KBM-7 (cell line): ENCODE data around the gene CHCHD6.
A peak's percentile ranks its signal among the peaks of the same experiment; 100 is the strongest.

Experiments
- DNase-seq: peaks from one replicate; pipeline ENCODE4 v3.0.0-alpha.2; 2015
- in situ Hi-C: fragments of 300-500 bp; cut with MboI; formaldehyde crosslinking; loops from 2 replicates; pipeline ENCODE4 v1.14.3; 2020; ENCODE audit warnings: low sequenced_read_pairs, low pct_unique_long_range_greater_than_20kb, mixed read lengths

The CHCHD6 gene

DNA sequence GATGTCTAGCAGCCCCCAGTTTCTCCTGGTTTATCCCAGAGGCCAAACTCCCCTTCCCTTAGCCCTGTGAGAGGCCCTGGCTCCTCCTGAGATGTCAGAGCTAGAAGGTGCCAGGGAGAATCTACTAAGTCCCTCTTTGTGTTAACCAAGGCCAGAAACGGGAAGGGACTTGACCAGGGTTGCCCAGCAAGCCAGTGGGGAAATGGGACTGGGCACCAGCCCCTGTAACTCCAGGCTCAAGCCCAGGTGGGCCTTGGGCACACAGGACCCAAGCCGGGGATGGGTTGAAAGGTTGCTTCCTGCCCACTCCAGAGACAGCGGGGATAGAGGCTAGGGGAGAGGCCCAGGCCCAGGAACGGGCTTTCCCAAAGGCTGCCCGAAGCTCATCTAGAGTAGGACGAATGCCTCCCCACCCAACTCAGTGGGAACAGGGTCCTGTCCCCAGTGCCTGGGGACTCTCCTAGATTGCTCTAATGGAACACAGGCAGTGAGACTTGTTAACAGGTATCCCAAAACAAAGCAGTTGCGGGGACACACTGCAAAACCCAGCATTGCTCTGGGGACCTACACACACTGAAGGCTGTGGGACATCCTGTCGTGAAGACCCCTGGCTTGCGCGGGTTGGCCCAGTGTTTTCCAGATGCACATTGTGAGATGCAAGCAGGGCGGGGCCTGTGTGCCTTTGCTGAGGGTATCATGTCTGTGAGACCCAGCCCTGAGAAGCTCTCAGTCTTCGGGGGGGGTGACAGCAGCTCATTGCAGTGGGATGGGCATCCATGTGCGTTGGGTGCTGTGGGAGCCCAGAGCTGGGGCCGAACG is 36.2 kb upstream of the CHCHD6 start:
- DNase-seq, result no peak
- in situ Hi-C loops, result no loop called here

DNA sequence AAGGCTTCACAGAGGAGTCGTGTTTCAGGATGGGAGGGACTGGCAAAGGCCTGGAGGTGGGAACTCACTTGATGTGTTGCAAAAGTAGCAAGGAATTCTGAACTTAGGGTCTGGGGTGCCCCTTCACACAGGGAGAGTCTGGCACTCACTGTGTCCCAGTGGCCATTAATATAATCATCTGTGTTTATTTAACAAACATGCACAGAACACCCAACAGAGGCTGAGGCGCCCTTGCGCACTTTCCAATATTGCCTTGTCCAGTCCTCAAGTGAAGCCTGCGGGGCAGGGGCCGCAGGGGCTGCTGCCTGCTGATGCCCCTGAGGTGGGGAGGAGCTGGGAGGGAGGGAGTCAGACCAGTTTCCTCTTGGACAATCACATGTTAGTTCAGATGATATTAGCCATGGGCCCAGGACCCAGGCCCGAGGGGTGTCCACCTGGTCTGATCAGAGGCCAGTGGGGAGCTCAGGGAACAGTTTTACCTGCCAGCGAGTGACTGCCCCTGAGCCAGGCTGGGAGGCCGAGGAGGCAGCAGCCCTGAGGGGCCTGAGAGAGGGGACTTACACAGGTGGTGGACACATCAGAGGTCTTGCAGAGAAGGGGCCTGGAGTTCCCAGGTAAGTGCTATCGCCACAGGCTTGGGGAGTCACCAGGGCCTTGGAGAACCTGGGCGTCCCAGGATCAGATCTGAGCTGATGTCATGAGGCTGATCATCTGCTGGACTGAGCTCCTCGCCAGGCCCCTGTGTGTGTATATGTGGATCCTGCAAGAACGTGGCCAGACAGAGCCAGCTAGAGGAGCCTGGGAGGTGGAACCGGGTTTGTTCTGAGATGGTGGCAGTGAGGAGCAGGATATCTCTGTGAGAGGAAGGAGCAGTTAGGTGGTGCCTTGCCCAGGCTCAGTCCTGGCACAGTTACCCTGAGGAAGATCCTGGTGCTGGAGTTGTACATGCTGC is 35.3 kb upstream of the CHCHD6 start:
- in situ Hi-C loops, result no loop called here
- no peak for DNase-seq

DNA sequence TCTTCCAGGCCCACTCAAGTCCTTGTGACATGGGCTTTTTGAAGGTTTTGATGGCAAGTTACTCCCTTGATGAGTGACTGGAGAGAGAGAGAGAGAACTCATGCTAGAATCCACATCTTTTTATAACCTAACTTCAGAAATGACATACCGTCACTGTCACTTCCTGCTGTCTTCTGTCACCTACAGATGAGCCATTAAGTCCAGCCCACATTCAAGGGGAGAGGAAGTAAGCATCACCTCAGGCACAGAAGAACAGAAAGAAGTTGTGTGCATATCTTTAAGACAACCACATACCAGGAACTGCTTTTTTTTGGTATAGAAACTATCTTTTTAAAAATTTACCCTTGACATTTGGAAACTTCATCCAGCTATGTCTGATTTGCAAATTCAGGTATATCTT is 32.5 kb upstream of the CHCHD6 start:
- peak; percentile 25 for DNase-seq
- in situ Hi-C loops, result no loop called here

DNA sequence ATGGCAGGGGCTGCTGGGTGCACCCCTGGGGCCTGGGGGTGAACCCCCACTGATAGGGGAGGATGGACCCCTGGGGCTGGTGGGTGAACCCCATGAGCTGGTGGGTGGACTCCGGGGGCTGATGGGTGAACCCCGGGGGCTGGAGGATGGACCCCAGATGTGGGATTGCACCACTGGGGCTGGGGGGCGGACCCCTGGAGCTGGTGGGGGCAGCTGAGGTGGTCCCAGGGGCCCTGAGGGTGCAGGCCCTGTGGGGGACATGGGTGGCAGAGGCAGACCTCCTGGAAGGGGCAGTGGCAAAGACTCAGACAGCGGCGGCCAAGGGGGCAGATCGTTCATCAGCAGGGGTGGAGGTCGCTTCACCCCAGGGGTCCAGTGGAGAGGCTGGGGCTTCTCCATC is 31.7 kb upstream of the CHCHD6 start:
- in situ Hi-C loops, result no loop called here
- DNase-seq, result no peak

DNA sequence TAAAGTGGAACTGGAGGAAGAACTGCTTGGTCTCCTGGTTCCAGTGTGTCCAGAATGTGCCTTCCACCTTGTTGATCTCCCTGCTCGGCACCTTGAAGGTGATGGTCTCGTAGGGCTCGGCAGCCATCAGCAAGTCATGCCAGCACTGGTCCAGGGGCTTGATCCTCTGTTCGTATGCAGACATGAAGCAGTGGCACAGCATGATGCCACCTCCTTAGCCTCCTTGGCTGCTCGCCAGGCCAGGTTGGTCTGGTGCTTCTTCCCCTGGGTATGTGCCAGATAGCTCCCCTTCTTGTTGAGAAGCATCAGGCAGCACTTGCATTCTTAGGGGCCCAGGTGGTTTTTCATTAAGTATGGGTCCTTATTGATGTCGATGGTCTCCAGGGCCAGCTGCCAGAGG is 31.3 kb upstream of the CHCHD6 start:
- DNase-seq, result no peak
- in situ Hi-C loops, result no loop called here

DNA sequence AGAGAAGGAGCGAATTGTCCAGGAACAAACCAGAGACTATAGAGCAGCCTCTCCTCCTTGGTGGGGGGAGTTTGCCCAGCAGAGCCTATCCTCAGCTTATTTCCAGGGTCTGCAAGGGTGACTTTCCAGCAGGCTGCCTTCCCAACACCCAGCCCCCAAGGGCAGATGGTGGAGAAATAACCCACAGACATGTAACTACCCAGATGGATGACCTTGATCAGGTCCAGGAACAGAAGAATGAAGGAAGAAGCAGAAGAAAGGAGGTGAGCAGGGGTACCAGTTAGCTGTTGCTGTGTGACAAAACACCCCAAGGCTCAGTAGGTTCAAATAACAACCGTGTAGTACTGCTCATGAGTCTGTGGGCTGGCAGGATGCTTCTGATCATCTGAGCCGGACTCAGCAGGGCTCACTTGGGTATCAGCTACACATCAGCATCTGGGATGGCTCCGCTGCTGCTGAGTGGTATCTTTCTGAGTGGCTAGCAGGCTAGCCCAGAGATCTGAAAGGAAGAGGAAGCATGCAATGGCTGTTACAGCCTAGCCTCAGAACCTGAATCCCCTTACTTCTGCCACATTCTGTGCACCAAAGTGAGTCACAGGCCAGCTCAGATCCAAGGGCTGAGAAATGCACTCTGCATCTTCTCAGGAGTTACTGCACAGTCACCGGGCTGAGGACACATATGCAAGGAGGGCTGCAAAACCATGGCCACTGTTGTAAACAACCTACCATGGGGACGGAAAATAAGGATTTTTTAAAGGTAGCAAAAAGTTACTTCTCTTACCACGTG is 26.9 kb upstream of the CHCHD6 start:
- no peak for DNase-seq
- in situ Hi-C loops, result no loop called here

DNA sequence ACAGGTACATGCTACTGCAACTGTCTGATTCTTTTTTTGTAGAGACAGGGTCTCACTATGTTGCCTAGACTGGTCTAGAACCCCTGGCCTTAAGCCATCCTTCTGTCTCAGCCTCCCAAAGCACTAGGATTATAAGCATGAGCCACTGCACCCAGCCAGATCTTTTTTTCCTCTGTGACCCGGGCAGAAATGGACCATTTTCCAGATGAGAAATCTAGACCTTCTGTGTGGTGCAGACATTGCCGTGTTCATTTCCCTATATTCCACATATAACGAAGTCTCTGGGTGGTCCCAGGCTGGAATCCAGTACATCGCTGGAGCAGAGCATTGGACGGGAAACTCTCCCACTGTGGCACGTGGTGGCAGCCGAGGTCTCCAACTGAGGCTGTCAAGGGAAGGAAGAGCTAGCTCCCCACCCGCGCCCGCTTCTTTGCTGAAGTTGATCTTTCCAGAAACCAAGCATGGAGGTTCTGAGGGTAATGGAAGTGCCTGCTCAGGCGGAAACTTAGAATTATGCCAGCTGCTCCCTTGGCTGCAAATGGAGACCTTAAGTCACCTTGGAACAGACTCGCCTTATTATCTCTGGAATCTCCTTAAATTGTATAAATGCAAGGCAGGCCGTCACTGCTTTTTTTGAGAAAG is 26.1 kb upstream of the CHCHD6 start:
- no peak for DNase-seq
- in situ Hi-C loops, result no loop called here

DNA sequence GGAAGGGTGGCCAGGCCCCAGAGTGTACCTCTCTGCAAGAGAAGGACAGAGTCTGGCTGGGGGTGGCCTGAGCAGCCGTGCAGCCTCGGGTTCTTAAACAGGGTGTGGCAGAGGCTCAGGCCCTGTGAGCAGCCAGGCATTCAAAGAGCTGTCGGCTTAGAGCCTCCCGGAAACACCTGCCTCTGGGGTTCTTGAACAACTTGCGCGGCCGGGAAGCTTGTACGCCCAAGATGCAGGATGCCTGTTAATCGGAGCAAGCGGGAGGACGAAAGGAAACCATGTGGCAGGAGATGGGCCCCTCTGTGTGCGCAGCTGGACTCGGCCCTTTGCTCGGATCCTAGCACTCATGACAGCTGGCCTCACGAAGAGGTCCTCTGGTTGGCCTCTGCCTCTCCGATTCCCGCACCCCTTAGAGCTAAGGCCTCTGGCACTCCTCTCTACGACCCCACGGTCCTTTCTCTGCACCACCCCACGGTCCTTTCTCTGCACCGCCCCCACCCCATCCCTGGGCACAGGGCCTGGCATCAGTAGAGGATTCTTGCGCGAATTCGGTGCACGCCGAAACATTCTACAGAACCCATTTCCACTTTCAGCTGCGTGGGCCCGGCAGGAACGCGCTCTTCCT is 25.2 kb upstream of the CHCHD6 start:
- in situ Hi-C loops, result no loop called here

DNA sequence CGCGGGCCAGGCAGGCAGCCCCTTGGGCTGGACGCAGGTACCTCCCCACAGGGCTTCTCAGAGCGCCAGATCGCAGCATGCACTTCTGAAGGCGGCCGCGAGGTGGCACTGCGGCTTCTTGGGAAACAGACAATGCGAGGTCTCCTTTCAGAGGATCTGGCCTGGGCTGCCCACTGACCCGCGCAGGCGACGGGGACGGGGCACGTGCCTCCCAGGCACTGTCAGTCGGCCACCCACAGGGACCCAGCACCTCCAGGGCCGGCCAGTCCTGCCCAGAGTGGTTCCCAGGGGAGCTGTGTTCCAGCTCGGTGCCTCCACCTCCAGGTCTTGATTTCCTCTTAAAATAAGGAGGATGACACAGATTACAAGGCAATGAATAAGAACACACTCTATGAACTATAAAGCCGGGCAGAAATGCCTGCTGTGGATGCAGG is 24.7 kb upstream of the CHCHD6 start:
- DNase-seq, result peak; percentile 83
- in situ Hi-C loops, result no loop called here

More for the DNA sequence above, 25.2 kb upstream of the CHCHD6 start:
- DNase-seq, result no peak

DNA sequence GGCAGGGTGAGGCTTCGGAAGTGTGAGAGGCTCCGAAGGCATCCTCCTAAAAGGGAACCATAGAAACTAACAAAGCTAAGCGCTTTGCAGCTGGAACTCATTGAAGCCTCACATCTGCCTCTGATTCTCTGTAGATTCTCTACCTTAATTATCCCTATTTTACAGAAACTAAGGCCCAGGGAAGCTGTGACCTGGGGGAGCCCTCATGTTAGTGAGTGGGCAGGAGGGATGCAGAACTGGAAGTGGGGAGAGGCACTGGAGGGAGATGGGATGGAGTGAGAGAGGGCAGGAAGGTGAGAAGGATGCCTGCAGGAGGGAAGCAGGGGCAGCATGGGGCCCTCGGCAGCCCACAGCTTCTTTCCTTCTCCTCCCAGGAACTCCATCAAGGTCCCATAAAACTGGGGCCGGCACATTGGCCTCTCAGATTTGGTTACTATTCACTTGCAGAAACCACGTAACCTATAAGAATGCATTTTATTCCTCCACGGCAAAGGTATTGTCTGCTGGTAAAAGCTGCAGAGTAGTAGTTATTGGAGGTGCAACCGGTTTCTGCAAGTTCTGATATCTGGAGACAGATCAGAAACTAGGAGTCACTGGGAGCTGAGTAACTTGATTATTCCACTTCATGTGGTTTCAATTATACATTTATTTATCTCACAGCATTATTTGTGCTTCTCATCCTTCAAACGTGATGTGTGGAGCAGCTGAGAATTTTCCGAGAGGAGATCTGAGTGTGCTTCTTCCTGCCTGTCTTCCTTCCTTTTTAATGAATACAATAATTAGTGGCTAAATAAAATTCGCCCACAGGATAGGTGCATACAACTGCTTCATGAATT is 24.0 kb upstream of the CHCHD6 start:
- no peak for DNase-seq
- in situ Hi-C loops, result no loop called here

DNA sequence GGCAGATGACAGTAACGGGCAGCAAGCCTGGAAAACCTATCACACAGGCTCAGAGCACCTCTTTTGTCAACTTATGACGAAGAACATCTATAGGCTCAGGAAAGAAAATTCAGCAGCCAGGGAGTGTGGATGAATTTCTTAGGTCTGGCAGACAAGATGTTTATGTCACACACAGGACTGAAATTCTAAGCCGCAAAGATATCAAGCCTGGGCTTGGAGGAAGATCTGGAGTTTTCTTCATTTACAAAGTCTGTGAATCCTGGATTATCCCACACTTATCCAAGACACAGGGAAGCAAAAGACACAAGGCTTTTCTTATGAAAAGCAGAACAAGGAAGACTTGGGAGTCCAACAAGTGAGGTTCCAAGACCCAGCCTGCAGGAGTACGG is 23.4 kb upstream of the CHCHD6 start:
- in situ Hi-C loops, result no loop called here
- no peak for DNase-seq

DNA sequence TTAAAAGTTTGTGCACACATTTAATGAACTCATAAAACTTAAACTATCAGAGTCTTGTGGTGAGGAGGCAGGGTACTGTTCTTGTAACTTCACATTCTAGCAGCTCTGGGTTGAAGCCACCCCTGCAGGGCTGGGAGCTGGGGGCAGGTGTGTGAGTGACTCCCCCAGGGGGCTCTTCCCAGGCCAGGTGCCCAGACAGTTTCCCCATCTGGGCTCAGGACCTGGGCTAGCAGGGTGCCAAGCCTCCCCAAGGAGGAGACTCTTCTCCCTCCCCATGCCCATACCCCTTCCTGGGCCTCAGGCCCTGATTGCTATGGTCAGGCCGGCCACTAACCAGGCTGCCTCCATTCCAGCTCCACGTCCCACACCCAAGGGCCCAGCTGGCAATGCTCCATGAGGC is 22.0 kb upstream of the CHCHD6 start:
- in situ Hi-C loops, result no loop called here
- no peak for DNase-seq

DNA sequence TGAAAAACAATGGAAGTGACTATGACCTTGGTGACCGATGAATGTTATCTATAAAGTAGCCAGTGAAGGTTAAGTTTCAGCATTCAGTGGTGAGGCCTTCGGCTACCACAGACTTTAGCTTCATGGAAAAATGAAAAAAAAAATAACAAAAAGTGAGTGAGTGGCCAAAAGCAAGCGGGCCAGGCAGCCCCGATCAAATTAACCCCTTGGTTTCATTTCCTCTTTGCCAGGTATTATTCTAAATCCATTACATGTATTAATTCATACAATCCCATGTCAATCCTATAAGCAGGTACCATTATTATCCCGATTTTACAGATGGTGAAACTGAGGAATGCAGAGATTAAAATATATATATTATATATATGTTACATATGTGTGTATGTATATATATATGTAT is 21.0 kb upstream of the CHCHD6 start:
- DNase-seq, result no peak
- in situ Hi-C loops, result no loop called here

DNA sequence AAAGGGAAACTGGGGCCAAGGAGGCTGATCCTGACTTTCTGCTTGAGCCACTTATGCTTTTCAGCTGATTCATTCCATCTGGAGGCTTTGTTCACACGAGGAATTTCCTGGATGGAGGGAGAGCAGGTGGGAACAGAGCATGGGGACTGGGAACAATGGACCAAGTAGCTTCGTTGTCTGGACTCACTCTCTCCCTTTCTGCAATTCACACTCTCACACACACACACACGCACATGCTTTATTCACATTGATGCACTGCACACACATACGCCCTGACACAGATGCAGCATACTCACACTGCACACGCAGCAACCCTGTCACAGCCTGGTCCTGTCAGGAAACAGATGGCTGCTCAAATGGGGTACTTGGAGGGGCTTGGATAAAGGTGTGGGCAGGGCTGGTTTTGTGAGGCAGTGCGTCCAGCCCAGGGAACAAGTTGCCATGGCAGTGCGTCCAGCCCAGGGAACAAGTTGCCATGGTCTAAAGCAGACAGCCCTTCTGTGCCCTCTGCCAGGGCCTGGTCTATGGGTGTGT is 19.8 kb upstream of the CHCHD6 start:
- in situ Hi-C loops, result no loop called here
- DNase-seq, result no peak

DNA sequence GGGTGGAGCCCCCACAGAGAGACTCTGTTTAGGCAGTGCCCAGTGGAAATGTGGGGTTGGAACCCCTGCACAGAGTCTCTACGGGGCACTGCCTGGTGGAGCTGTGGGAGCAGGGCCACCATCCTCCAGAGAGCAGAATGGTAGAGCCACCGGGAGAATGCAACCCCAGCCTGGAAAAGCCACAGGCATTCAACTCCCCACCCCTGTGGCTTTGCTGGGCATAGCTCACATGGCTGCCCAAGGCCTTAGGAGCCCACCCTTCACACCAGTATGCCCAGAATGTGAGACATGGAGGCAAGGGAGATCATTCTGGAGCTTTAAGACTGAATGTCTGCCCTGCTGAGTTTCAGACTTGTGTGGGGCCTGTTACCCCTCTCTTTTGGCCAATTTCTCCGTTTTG is 19.0 kb upstream of the CHCHD6 start:
- DNase-seq, result no peak

DNA sequence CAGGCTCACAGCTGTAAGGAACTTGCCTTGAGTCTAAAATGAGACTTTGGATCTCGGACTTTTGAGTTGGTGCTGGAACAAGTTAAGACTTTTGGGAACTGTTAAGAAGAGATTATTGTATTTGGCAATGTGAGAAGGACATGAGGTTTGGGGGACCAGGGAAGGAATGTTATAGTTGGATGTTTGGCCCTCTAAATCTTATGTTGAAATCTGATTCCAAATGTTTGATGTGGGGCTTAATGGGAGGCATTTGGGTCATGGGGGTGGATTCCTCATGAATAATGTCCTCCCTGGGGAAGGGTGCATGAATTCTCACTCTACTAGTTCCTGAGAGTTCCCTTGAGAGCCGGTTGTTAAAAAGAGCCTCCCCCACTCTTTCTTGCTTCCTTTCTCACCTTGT is 18.5 kb upstream of the CHCHD6 start:
- no peak for DNase-seq
- in situ Hi-C loops, result no loop called here

More for the DNA sequence above, 19.0 kb upstream of the CHCHD6 start:
- in situ Hi-C loops, result no loop called here

DNA sequence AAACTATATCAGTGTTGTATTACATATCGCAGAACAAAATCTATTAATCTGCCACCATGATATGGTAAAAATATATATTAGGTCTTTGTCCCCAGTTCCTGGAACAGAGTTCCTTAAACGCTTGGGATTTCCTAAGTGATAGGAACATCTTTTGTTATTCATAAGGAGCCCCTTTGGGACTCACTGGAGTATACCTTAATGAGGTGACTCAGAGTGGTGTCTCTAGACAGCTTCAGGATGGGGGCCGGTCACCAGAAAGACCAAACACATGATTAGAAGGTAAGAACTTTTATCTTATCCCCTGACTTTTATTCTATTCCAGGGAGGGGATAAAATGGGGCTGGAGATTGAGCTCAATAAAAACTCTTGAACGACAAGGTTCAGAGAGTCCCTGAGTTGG is 12.3 kb upstream of the CHCHD6 start:
- no peak for DNase-seq
- in situ Hi-C loops, result no loop called here

DNA sequence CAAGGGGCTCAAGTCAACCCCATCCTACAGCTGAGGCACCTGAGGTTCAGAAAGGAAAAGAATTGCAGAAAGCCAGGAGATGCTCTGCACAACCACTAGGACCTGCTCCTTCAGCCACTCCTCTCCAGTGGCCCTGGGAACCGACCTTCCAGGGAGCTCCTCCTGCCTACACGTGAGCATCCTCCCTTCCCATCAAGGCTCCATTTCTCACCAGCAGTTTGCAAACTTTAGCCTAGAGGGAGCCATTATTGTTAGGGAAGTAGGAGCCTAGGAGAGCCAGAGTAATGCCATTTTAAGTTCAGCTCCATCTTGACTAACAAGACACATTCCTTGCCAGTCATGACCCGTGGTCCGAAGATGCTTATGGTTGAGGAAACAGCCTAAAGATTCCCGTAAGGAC is 11.2 kb upstream of the CHCHD6 start:
- in situ Hi-C loops, result no loop called here
- DNase-seq, result no peak
